Mesendoderm (in vitro differentiated cells): ENCODE data around the gene IFI44. TPM values are rescaled to one million over a fixed set of nuclear protein-coding genes. Genes with fewer than 3 reads are reported as not detected.

ENCODE experiments used
- DNase-seq: peaks from one replicate; pipeline ENCODE4 v3.0.0; 2013
- H2AK5ac ChIP-seq: 2 replicates; pipeline ENCODE4 v1.6.1; 2013; ENCODE audit warnings: low read length, inconsistent platforms
- H2BK120ac ChIP-seq: 2 replicates; pipeline ENCODE4 v1.6.1; 2013; ENCODE audit warnings: low read depth, mild to moderate bottlenecking, low read length, moderate library complexity, mixed read lengths
- H2BK15ac ChIP-seq: replicated peaks from 2 replicates; pipeline ENCODE4 v1.6.1; 2013; ENCODE audit warnings: low read depth, mild to moderate bottlenecking, moderate library complexity
- H2BK5ac ChIP-seq: 2 replicates; pipeline ENCODE4 v1.6.1; 2013; ENCODE audit warnings: low read length, inconsistent platforms
- H3K18ac ChIP-seq: 2 replicates; pipeline ENCODE4 v1.6.1; 2013; ENCODE audit warnings: mild to moderate bottlenecking, low read length, mixed read lengths
- H3K23ac ChIP-seq: one replicate; pipeline ENCODE4 v1.6.1; 2013; ENCODE audit warnings: low read length
- H3K27ac ChIP-seq: 2 replicates; pipeline ENCODE4 v1.5.1; 2013; ENCODE audit warnings: low read depth, mild to moderate bottlenecking, inconsistent platforms, low read length, moderate library complexity
- H3K27me3 ChIP-seq: 2 replicates; pipeline ENCODE4 v1.6.1; 2013; ENCODE audit warnings: low read length, control low read depth, mild to moderate bottlenecking, inconsistent platforms; ENCODE audit not compliant: insufficient read depth, poor library complexity
- H3K36me3 ChIP-seq: 2 replicates; pipeline ENCODE4 v1.6.1; 2013; ENCODE audit warnings: low read length, inconsistent platforms; ENCODE audit not compliant: control insufficient read depth, insufficient read depth
- H3K4ac ChIP-seq: one replicate; pipeline ENCODE4 v1.6.1; 2013; ENCODE audit warnings: low read depth, mild to moderate bottlenecking, low read length, moderate library complexity
- H3K4me1 ChIP-seq: 2 replicates; pipeline ENCODE4 v1.6.1; 2013; ENCODE audit warnings: low read depth, low read length, inconsistent platforms; ENCODE audit not compliant: control insufficient read depth
- H3K4me2 ChIP-seq: 2 replicates; pipeline ENCODE4 v1.6.1; 2013; ENCODE audit warnings: low read length
- H3K4me3 ChIP-seq: 2 replicates; pipeline ENCODE4 v1.5.1; 2013; ENCODE audit warnings: mild to moderate bottlenecking, low read length
- H3K56ac ChIP-seq: one replicate; pipeline ENCODE4 v1.6.1; 2013; ENCODE audit warnings: low read length
- H3K79me1 ChIP-seq: 2 replicates; pipeline ENCODE4 v1.6.1; 2013; ENCODE audit warnings: low read length, inconsistent platforms
- H3K79me2 ChIP-seq: 2 replicates; pipeline ENCODE4 v1.6.1; 2013; ENCODE audit warnings: mild to moderate bottlenecking, low read length; ENCODE audit not compliant: control insufficient read depth, insufficient read depth
- H3K9ac ChIP-seq: 2 replicates; pipeline ENCODE4 v1.6.1; 2013; ENCODE audit warnings: low read length, inconsistent platforms
- H4K5ac ChIP-seq: one replicate; pipeline ENCODE4 v1.6.1; 2013; ENCODE audit warnings: low read length
- H4K8ac ChIP-seq: one replicate; pipeline ENCODE4 v1.6.1; 2013; ENCODE audit warnings: low read depth, mild to moderate bottlenecking, control low read depth, low read length, moderate library complexity
- WGBS: extraction: QIAGEN DNeasy Blood & Tissue Kit; methylation state at CpG from one replicate; pipeline ENCODE4 v1.1.7; 2013; ENCODE audit warnings: low lambda C conversion rate, missing lambda C conversion rate; ENCODE audit not compliant: insufficient coverage; ENCODE audit errors: extremely low coverage; 5-methylcytosine and 5-hydroxymethylcytosine counted together
- polyA plus RNA-seq, 2 experiments: library from polyadenylated mRNA; stranded (reverse); fragments of 200-250 nt; gene quantifications; one replicate each; pipeline ENCODE4 v1.2.3, GENCODE V29; 2013

Gene IFI44, protein sequence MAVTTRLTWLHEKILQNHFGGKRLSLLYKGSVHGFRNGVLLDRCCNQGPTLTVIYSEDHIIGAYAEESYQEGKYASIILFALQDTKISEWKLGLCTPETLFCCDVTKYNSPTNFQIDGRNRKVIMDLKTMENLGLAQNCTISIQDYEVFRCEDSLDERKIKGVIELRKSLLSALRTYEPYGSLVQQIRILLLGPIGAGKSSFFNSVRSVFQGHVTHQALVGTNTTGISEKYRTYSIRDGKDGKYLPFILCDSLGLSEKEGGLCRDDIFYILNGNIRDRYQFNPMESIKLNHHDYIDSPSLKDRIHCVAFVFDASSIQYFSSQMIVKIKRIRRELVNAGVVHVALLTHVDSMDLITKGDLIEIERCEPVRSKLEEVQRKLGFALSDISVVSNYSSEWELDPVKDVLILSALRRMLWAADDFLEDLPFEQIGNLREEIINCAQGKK
- polyA plus RNA-seq (2013, experiment 1 of 2) = not detected
- not detected for polyA plus RNA-seq (2013, experiment 2 of 2)

DNA sequence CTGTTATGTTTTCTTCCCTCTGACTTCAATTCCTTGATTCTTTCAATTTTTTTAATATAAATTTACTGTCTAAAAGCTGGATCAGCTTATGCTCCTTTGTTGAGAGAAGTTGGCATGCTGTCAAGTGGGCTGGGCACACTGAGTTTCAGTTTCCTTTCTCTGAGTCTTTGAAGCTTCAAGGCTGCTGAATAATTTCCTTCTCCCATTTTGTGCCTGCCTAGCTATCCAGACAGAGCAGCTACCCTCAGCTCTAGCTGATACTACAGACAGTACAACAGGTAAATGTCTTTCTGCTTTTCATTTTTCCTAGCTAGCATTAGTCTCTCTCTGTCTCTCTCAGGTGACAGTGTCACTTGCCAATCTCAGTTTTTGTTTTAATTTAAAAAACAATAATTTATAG, at the start of gene IFI44:
IFI44 (plus strand) TSS at position 204 of the 400 bp plus-strand sequence. CDS start 365 bp downstream, outside the sequence.
- no peak within 1 kb of the TSS for H2BK120ac ChIP-seq
- no peak within 1 kb of the TSS for H3K4ac ChIP-seq
- H4K5ac ChIP-seq = no peak within 1 kb of the TSS
- H3K4me1 ChIP-seq = no peaks in the 10 kb centered on the region
- no peaks in the 10 kb centered on the region for H3K79me1 ChIP-seq
- H4K8ac ChIP-seq = no peak within 1 kb of the TSS
- H3K79me2 ChIP-seq = no peaks in the 10 kb centered on the region
- H2BK15ac ChIP-seq = no peak within 1 kb of the TSS
- H3K36me3 ChIP-seq = no peaks in the 10 kb centered on the region
- H3K4me2 ChIP-seq = no peak within 1 kb of the TSS
- H3K18ac ChIP-seq = no peak within 1 kb of the TSS
- H3K9ac ChIP-seq = no peak within 1 kb of the TSS
- H3K27me3 ChIP-seq = no peaks in the 10 kb centered on the region
- no peak within 1 kb of the TSS for H3K27ac ChIP-seq
- H2AK5ac ChIP-seq = no peak within 1 kb of the TSS
- H3K56ac ChIP-seq = no peak within 1 kb of the TSS
- H2BK5ac ChIP-seq = no peak within 1 kb of the TSS
- no peak for DNase-seq
- no peak within 1 kb of the TSS for H3K23ac ChIP-seq
- H3K4me3 ChIP-seq = no peak within 1 kb of the TSS

DNA sequence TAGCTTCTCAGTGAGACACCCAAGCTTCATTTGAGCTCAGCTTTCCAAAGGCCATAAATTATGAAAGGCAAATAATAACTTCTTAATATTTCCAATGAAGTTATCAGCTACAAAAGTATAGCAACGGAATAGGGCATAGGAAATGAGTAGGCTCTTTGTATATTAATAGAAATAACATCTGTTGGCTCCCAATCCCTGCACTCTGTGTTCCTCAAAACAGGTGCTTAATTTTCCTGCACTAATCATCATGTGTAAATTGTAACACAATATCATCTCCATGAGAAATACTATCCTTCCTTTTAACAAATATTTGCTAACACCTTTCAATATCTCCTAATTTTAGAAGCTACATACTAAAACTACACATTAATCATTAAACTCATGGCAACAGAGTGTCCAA, 48.6 kb upstream of the IFI44 start:
- Histone ChIP-seq H3K4me1 (no peaks in the 10 kb centered on the region), H3K23ac (no peak overlapping the region), H3K79me1 (no peaks in the 10 kb centered on the region), H2BK120ac (no peak overlapping the region), H3K9ac (no peak overlapping the region), H3K4me2 (no peak overlapping the region), H3K4me3 (no peak overlapping the region), H3K27ac (no peak overlapping the region), H4K8ac (no peak overlapping the region), H3K36me3 (no peaks in the 10 kb centered on the region), H3K4ac (no peak overlapping the region), H3K79me2 (no peaks in the 10 kb centered on the region), H3K27me3 (no peaks in the 10 kb centered on the region), H2BK5ac (no peak overlapping the region), H3K18ac (no peak overlapping the region), H3K56ac (no peak overlapping the region), H2AK5ac (no peak overlapping the region), H4K5ac (no peak overlapping the region), H2BK15ac (no peak overlapping the region)
- WGBS = no CpG with 5 or more reads among the region's 1 CpG
- no peak for DNase-seq

DNA sequence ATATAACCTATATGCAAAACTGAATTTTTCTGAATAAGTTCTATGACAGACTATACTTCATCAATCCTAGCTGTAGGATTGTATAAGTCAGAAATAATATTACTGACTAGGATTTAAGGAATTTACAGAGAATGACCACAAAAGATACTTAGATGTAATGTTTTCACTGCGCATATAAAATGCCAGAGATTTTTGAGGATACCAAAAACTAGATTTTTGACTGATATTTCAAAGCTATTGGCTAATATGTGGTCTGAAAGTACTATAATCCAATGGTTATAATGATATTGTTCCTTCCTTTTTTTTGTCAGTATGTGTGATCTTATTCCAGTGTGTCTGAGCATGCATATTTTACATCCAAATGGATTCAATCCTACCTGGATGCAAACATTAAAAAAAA, 46.4 kb upstream of the IFI44 start:
- no peaks in the 10 kb centered on the region for H3K4me1 ChIP-seq
- H3K27ac ChIP-seq = no peak overlapping the region
- H3K4me2 ChIP-seq = no peak overlapping the region
- H3K9ac ChIP-seq = no peak overlapping the region
- no peak overlapping the region for H3K4ac ChIP-seq
- no peaks in the 10 kb centered on the region for H3K79me2 ChIP-seq
- no peak for DNase-seq
- H3K18ac ChIP-seq = no peak overlapping the region
- no peak overlapping the region for H2BK120ac ChIP-seq
- no peak overlapping the region for H3K56ac ChIP-seq
- H3K23ac ChIP-seq = no peak overlapping the region
- H3K36me3 ChIP-seq = no peaks in the 10 kb centered on the region
- no peak overlapping the region for H2BK5ac ChIP-seq
- H3K4me3 ChIP-seq = no peak overlapping the region
- H2AK5ac ChIP-seq = no peak overlapping the region
- no peak overlapping the region for H4K8ac ChIP-seq
- H3K27me3 ChIP-seq = no peaks in the 10 kb centered on the region
- no peaks in the 10 kb centered on the region for H3K79me1 ChIP-seq
- no peak overlapping the region for H2BK15ac ChIP-seq
- WGBS = no CpG with 5 or more reads among the region's 1 CpG
- H4K5ac ChIP-seq = no peak overlapping the region

DNA sequence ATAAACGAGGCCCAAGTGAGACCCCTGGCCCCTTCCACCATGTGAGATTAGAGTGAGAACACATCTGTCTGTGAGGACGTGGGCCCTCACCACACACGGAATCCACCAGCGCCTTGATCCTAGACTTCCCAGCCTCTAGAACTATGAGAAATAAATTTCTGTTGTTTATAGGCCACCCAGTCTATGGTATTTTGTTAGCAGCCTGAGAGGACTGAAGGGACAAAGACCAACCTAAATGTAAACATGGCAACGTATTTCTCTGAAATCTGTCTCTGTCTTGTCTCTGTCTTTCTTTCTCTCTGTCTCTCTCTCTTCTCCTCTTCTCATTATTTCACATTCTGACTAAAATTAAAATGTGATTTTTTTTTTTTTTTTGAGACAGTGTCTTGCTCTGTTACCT, 45.0 kb upstream of the IFI44 start:
- no peak overlapping the region for H2BK15ac ChIP-seq
- H3K4me3 ChIP-seq = no peak overlapping the region
- H2AK5ac ChIP-seq = no peak overlapping the region
- H3K27ac ChIP-seq = no peak overlapping the region
- no peak overlapping the region for H3K9ac ChIP-seq
- H3K4ac ChIP-seq = no peak overlapping the region
- no peaks in the 10 kb centered on the region for H3K4me1 ChIP-seq
- no peak for DNase-seq
- no peak overlapping the region for H3K18ac ChIP-seq
- no peak overlapping the region for H3K23ac ChIP-seq
- no peak overlapping the region for H4K8ac ChIP-seq
- no peaks in the 10 kb centered on the region for H3K79me2 ChIP-seq
- no peaks in the 10 kb centered on the region for H3K27me3 ChIP-seq
- H2BK5ac ChIP-seq = no peak overlapping the region
- WGBS = no CpG with 5 or more reads among the region's 5 CpGs
- no peaks in the 10 kb centered on the region for H3K79me1 ChIP-seq
- no peak overlapping the region for H3K4me2 ChIP-seq
- no peak overlapping the region for H2BK120ac ChIP-seq
- H3K36me3 ChIP-seq = no peaks in the 10 kb centered on the region
- H3K56ac ChIP-seq = no peak overlapping the region
- H4K5ac ChIP-seq = no peak overlapping the region

DNA sequence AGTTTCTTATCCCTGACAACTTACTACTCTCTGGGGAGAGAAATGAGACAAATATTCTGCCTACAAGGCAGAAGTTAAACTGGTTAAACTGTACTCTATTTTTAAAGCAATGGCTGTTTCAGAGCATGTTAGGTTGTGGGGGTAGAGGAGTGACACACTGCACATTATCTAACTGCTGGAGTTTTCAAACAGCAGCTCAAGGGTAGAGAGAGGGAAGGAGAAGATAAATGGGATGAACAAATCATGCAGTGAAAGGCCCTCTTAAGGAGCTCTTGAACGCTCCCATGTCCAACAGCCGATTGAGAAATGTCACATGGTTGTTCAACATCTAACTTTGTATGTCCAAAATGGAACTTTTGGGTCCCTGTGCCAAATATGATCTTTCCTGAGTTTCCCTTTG, 43.4 kb upstream of the IFI44 start:
- H2BK5ac ChIP-seq = no peak overlapping the region
- H2BK15ac ChIP-seq = no peak overlapping the region
- H3K4me1 ChIP-seq = no peaks in the 10 kb centered on the region
- H3K36me3 ChIP-seq = no peaks in the 10 kb centered on the region
- no peak overlapping the region for H2BK120ac ChIP-seq
- H3K79me1 ChIP-seq = no peaks in the 10 kb centered on the region
- no peak overlapping the region for H3K4ac ChIP-seq
- no peak overlapping the region for H3K4me3 ChIP-seq
- H2AK5ac ChIP-seq = no peak overlapping the region
- H3K23ac ChIP-seq = no peak overlapping the region
- no peaks in the 10 kb centered on the region for H3K27me3 ChIP-seq
- no peak overlapping the region for H4K5ac ChIP-seq
- DNase-seq = no peak
- H3K4me2 ChIP-seq = no peak overlapping the region
- no peak overlapping the region for H3K56ac ChIP-seq
- no CpG with 5 or more reads among the region's 2 CpGs for WGBS
- H3K9ac ChIP-seq = no peak overlapping the region
- no peak overlapping the region for H4K8ac ChIP-seq
- H3K79me2 ChIP-seq = no peaks in the 10 kb centered on the region
- H3K18ac ChIP-seq = no peak overlapping the region
- H3K27ac ChIP-seq = no peak overlapping the region
